Activated CD8-positive, alpha-beta memory T cell treated with anti-CD3 and anti-CD28 coated beads, Interleukin-2, amount 10 ng/mL, durations not matched to agents 7 days and 5 days (primary cell): ENCODE measurements around the gene CACNB4. TPM values are rescaled to one million over a fixed set of nuclear protein-coding genes. Genes with fewer than 3 reads are reported as not detected.
A peak's percentile ranks its signal among the peaks of the same experiment; 100 is the strongest.

Experiments
- ATAC-seq: fragments of 150-1000 bp; cut with Tn5 transposase; one replicate; pipeline ENCODE4 v1.10.0; 2021; ENCODE audit warnings: moderate library complexity
- CTCF ChIA-PET: fragments of 350-600 bp; sonication (Branson Sonifier 250); formaldehyde crosslinking; loops from one replicate; lab custom pipeline; 2021; ENCODE audit warnings: antibody characterized with exemption; lab: Charles Lee
- DNase-seq: peaks from one replicate; pipeline ENCODE4 v3.0.0-alpha.2; 2020
- H3K27ac Mint-ChIP-seq: one replicate; pipeline ENCODE4 v1.8.0; 2021; ENCODE audit warnings: mild to moderate bottlenecking, mixed read lengths
- H3K27me3 Mint-ChIP-seq: one replicate; pipeline ENCODE4 v1.8.0; 2021; ENCODE audit warnings: mixed read lengths
- H3K36me3 Mint-ChIP-seq: one replicate; pipeline ENCODE4 v1.8.0; 2021; ENCODE audit warnings: mild to moderate bottlenecking, mixed read lengths
- H3K4me1 Mint-ChIP-seq: one replicate; pipeline ENCODE4 v1.8.0; 2021; ENCODE audit warnings: mixed read lengths
- H3K4me3 Mint-ChIP-seq: one replicate; pipeline ENCODE4 v1.8.0; 2021; ENCODE audit warnings: mild to moderate bottlenecking, moderate library complexity, mixed read lengths
- H3K9me3 Mint-ChIP-seq: one replicate; pipeline ENCODE4 v1.8.0; 2022; ENCODE audit warnings: low read depth, mixed read lengths
- total RNA-seq, 2 experiments: library from RNA; stranded (reverse); gene quantifications; one replicate each; pipeline ENCODE4 v1.2.3, GENCODE V29; 2021

CACNB4 gene
- total RNA-seq, 2 experiments from 2014 or later = 0.14 to 0.23 TPM

GRCh38 chr2:151819920-151820319, 278.9 kb downstream of the CACNB4 start:
- Mint-ChIP-seq H3K4me1 (peaks cover 35% of the 10 kb centered on the region), H3K27ac (no peak overlapping the region), H3K9me3 (no peaks in the 10 kb centered on the region), H3K36me3 (peaks cover 24% of the 10 kb centered on the region), H3K4me3 (no peak overlapping the region), H3K27me3 (no peaks in the 10 kb centered on the region)
- CTCF ChIA-PET = no interaction called here
- DNase-seq (no peak), ATAC-seq (peak; percentile 83)

GRCh38 chr2:151817929-151818328, 280.9 kb downstream of the CACNB4 start:
- CTCF ChIA-PET = no interaction called here
- Mint-ChIP-seq H3K27me3 (no peaks in the 10 kb centered on the region), H3K9me3 (no peaks in the 10 kb centered on the region), H3K4me3 (no peak overlapping the region), H3K27ac (no peak overlapping the region), H3K4me1 (peaks cover 25% of the 10 kb centered on the region), H3K36me3 (peaks cover 29% of the 10 kb centered on the region)
- DNase-seq (no peak), ATAC-seq (no peak)

GRCh38 chr2:151816843-151817242, 282.0 kb downstream of the CACNB4 start:
- CTCF ChIA-PET = no interaction called here
- Mint-ChIP-seq H3K9me3 (no peaks in the 10 kb centered on the region), H3K27me3 (no peaks in the 10 kb centered on the region), H3K4me1 (peaks cover 16% of the 10 kb centered on the region), H3K27ac (no peak overlapping the region), H3K36me3 (peaks cover 31% of the 10 kb centered on the region), H3K4me3 (no peak overlapping the region)
- ATAC-seq (no peak), DNase-seq (no peak)

- Mint-ChIP-seq H3K27ac (no peak overlapping the region), H3K36me3 (peaks cover 32% of the 10 kb centered on the region), H3K9me3 (no peaks in the 10 kb centered on the region), H3K4me3 (no peak overlapping the region), H3K27me3 (no peaks in the 10 kb centered on the region), H3K4me1 (peaks cover 11% of the 10 kb centered on the region)
- ATAC-seq = no peak
- no peak for DNase-seq
- CTCF ChIA-PET = no interaction called here
These were observed 282.9 kb downstream of the CACNB4 start for GRCh38 chr2:151815821-151816489.

GRCh38 chr2:151810489-151810888, 288.4 kb downstream of the CACNB4 start:
- Mint-ChIP-seq H3K27me3 (no peaks in the 10 kb centered on the region), H3K27ac (no peak overlapping the region), H3K4me1 (no peaks in the 10 kb centered on the region), H3K36me3 (peaks cover 28% of the 10 kb centered on the region), H3K4me3 (no peak overlapping the region), H3K9me3 (no peaks in the 10 kb centered on the region)
- no peak for ATAC-seq
- no peak for DNase-seq
- CTCF ChIA-PET = interaction anchor here (0.8 kb wide), 1 partner anchor 16 kb away, joined by 3 read pairs; no protein-coding TSS in a partner anchor

GRCh38 chr2:151809073-151809383, 289.8 kb downstream of the CACNB4 start:
- Mint-ChIP-seq H3K36me3 (peaks cover 25% of the 10 kb centered on the region), H3K9me3 (no peaks in the 10 kb centered on the region), H3K27me3 (no peaks in the 10 kb centered on the region), H3K4me3 (no peak overlapping the region), H3K27ac (no peak overlapping the region), H3K4me1 (no peaks in the 10 kb centered on the region)
- no peak for ATAC-seq
- no peak for DNase-seq
- CTCF ChIA-PET = no interaction called here

GRCh38 chr2:151808258-151809072, 290.4 kb downstream of the CACNB4 start:
- Mint-ChIP-seq H3K36me3 (peaks cover 26% of the 10 kb centered on the region), H3K4me3 (no peak overlapping the region), H3K9me3 (no peaks in the 10 kb centered on the region), H3K27ac (no peak overlapping the region), H3K4me1 (no peaks in the 10 kb centered on the region), H3K27me3 (no peaks in the 10 kb centered on the region)
- no peak for DNase-seq
- no peak for ATAC-seq
- CTCF ChIA-PET = interaction anchor here (1.3 kb wide), 1 partner anchor 18 kb away, joined by 3 read pairs; no protein-coding TSS in a partner anchor

GRCh38 chr2:151805961-151806360, 292.9 kb downstream of the CACNB4 start:
- Mint-ChIP-seq H3K4me1 (peaks cover 2% of the 10 kb centered on the region), H3K36me3 (peaks cover 25% of the 10 kb centered on the region)
- ATAC-seq = peak; percentile 55

GRCh38 chr2:151805343-151805742, 293.5 kb downstream of the CACNB4 start:
- CTCF ChIA-PET = no interaction called here
- no peak for DNase-seq
- ATAC-seq = no peak
- no peaks in the 10 kb centered on the region for H3K27me3 Mint-ChIP-seq
- H3K4me3 Mint-ChIP-seq = no peak overlapping the region
- H3K4me1 Mint-ChIP-seq = peaks cover 2% of the 10 kb centered on the region
- H3K36me3 Mint-ChIP-seq = peaks cover 22% of the 10 kb centered on the region
- H3K9me3 Mint-ChIP-seq = no peaks in the 10 kb centered on the region
- H3K27ac Mint-ChIP-seq = no peak overlapping the region

More at GRCh38 chr2:151805961-151806360, 292.9 kb downstream of the CACNB4 start:
- Mint-ChIP-seq H3K4me3 (no peak overlapping the region), H3K9me3 (no peaks in the 10 kb centered on the region), H3K27me3 (no peaks in the 10 kb centered on the region), H3K27ac (no peak overlapping the region)
- CTCF ChIA-PET = interaction anchor here (1.1 to 1.9 kb wide), 2 partner anchors 20 to 67 kb away, joined by 3 to 5 read pairs; no protein-coding TSS in a partner anchor
- DNase-seq = no peak

GRCh38 chr2:151803811-151804210, 295.0 kb downstream of the CACNB4 start:
- H3K27me3 Mint-ChIP-seq = no peaks in the 10 kb centered on the region
- H3K4me1 Mint-ChIP-seq = peaks cover 2% of the 10 kb centered on the region
- H3K36me3 Mint-ChIP-seq = peaks cover 23% of the 10 kb centered on the region
- no peaks in the 10 kb centered on the region for H3K9me3 Mint-ChIP-seq
- no peak overlapping the region for H3K27ac Mint-ChIP-seq
- ATAC-seq (no peak), DNase-seq (no peak)
- H3K4me3 Mint-ChIP-seq = no peak overlapping the region
- CTCF ChIA-PET = no interaction called here

- no peak for DNase-seq
- H3K27ac Mint-ChIP-seq = no peak overlapping the region
- H3K4me3 Mint-ChIP-seq = no peak overlapping the region
- peaks cover 26% of the 10 kb centered on the region for H3K36me3 Mint-ChIP-seq
- no peaks in the 10 kb centered on the region for H3K27me3 Mint-ChIP-seq
- CTCF ChIA-PET = interaction anchor here (0.8 kb wide), 1 partner anchor 51 kb away, joined by 3 read pairs; no protein-coding TSS in a partner anchor
- peaks cover 2% of the 10 kb centered on the region for H3K4me1 Mint-ChIP-seq
- no peaks in the 10 kb centered on the region for H3K9me3 Mint-ChIP-seq
- ATAC-seq = no peak
These were observed 296.5 kb downstream of the CACNB4 start for GRCh38 chr2:151802315-151802714.

- no peak for DNase-seq
- H3K27ac Mint-ChIP-seq = no peak overlapping the region
- no peaks in the 10 kb centered on the region for H3K9me3 Mint-ChIP-seq
- H3K27me3 Mint-ChIP-seq = no peaks in the 10 kb centered on the region
- CTCF ChIA-PET = no interaction called here
- H3K4me3 Mint-ChIP-seq = no peak overlapping the region
- H3K36me3 Mint-ChIP-seq = peaks cover 36% of the 10 kb centered on the region
- H3K4me1 Mint-ChIP-seq = peaks cover 2% of the 10 kb centered on the region
- no peak for ATAC-seq
These were observed 299.0 kb downstream of the CACNB4 start for GRCh38 chr2:151799886-151800292.

GRCh38 chr2:151796774-151797173, 302.1 kb downstream of the CACNB4 start:
- H3K27ac Mint-ChIP-seq = no peak overlapping the region
- no peaks in the 10 kb centered on the region for H3K9me3 Mint-ChIP-seq
- ATAC-seq (no peak), DNase-seq (no peak)
- CTCF ChIA-PET = no interaction called here
- peaks cover 2% of the 10 kb centered on the region for H3K4me1 Mint-ChIP-seq
- no peak overlapping the region for H3K4me3 Mint-ChIP-seq
- peaks cover 32% of the 10 kb centered on the region for H3K36me3 Mint-ChIP-seq
- no peaks in the 10 kb centered on the region for H3K27me3 Mint-ChIP-seq
